ENCODE data around the gene CFHR5.
"Not testable (repeated sequence)": the region's sequence is repeated elsewhere in the genome, so short reads cannot be mapped to it uniquely, and the experiment has no call there.

Gene CFHR5

GRCh38 chr1:196976278-196976677, 1.1 kb upstream of the CFHR5 start:
- DNase-seq (ENCODE audit: insufficient read length, low spot score) (no peak), FAIRE-seq (no peak)
- TF ChIP-seq POLR2A (IDR thresholded peaks at IDR 0.05; ENCODE audit: low read depth, low read length) (no peak), PAX5 (IDR thresholded peaks at IDR 0.05; ENCODE audit: insufficient read depth, low read length, severe bottlenecking) (no peak), TAF1 (IDR thresholded peaks at IDR 0.05; ENCODE audit: low read depth, low read length) (no peak), POU2F2 (IDR thresholded peaks at IDR 0.05; ENCODE audit: low read depth, low read length) (no peak), POLR2AphosphoS5 (IDR thresholded peaks at IDR 0.05; ENCODE audit: low read depth, low read length) (no peak), SPI1 (IDR thresholded peaks at IDR 0.05; ENCODE audit: low read depth, low read length) (no peak)

DNA sequence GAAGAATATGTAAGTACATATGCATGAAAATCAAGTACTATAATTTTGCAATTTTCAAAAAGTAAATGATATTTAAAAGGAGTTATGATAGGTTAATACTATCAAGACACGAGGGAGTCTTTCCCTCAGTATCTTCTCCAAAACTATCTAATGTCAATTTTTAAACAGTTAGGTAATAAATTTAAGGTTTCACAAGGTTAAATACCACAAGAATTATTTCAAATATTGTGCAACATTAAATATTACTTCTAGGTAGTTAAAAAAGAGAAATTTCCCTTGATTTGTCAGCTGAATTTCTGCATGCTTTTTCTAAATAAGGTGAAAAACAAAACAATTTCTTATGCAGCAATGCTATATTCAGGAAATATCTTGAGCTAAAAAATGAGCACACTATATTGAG, 3.5 kb downstream of the CFHR5 start:
- FAIRE-seq (no peak), DNase-seq (ENCODE audit: insufficient read length, low spot score) (no peak)
- TF ChIP-seq POLR2AphosphoS5 (IDR thresholded peaks at IDR 0.05; ENCODE audit: low read depth, low read length) (no peak), POLR2A (IDR thresholded peaks at IDR 0.05; ENCODE audit: low read depth, low read length) (no peak), PAX5 (IDR thresholded peaks at IDR 0.05; ENCODE audit: insufficient read depth, low read length, severe bottlenecking) (no peak), POU2F2 (IDR thresholded peaks at IDR 0.05; ENCODE audit: low read depth, low read length) (no peak), SPI1 (IDR thresholded peaks at IDR 0.05; ENCODE audit: low read depth, low read length) (no peak)

DNA sequence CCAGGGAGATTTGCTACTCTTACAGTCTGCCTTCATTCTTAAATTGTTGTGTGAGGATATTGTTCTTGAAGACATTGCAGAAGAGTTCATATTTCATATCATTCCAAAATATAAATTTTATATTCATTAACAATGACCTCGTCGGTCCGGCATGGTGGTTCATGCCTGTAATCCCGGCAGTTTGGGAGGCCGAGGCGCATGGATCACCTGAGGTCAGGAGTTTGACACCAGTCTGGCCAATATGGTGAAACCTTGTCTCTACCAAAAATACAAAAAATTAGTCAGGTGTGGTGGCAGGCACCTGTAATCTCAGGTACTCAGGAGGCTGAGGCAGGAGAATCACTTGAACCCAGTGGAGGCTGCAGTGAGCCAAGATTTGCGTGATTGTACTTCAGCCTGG, 4.9 kb downstream of the CFHR5 start:
- not testable (repeated sequence) for FAIRE-seq; DNase-seq (ENCODE audit: insufficient read length, low spot score)

- FAIRE-seq; DNase-seq (ENCODE audit: insufficient read length, low spot score): not testable (repeated sequence)
Observed at GRCh38 chr1:196991919-196992651, 14.7 kb downstream of the CFHR5 start.

DNA sequence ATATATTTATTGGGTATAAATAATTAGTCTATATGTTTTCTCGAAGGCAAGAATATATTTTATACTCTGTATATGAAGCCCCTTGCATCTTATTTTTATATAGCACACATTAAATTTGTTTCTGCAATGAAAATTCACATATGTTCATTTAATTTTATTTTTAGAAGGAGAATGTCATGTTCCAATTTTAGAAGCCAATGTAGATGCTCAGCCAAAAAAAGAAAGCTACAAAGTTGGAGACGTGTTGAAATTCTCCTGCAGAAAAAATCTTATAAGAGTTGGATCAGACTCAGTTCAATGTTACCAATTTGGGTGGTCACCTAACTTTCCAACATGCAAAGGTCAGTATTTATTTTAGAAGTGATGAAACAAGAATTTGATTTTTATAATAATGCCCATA, 16.6 kb downstream of the CFHR5 start:
- FAIRE-seq (no peak), DNase-seq (ENCODE audit: insufficient read length, low spot score) (no peak)
- TF ChIP-seq POU2F2 (IDR thresholded peaks at IDR 0.05; ENCODE audit: low read depth, low read length) = no peak
- TF ChIP-seq PAX5 (IDR thresholded peaks at IDR 0.05; ENCODE audit: insufficient read depth, low read length, severe bottlenecking) = no peak
- TF ChIP-seq SPI1 (IDR thresholded peaks at IDR 0.05; ENCODE audit: low read depth, low read length) = no peak
- no peak for TF ChIP-seq TAF1 (IDR thresholded peaks at IDR 0.05; ENCODE audit: low read depth, low read length)
- no peak for TF ChIP-seq POLR2AphosphoS5 (IDR thresholded peaks at IDR 0.05; ENCODE audit: low read depth, low read length)
- no peak for TF ChIP-seq POLR2A (IDR thresholded peaks at IDR 0.05; ENCODE audit: low read depth, low read length)

- TF ChIP-seq POLR2A (IDR thresholded peaks at IDR 0.05; ENCODE audit: low read depth, low read length) (no peak), SPI1 (IDR thresholded peaks at IDR 0.05; ENCODE audit: low read depth, low read length) (no peak), PAX5 (IDR thresholded peaks at IDR 0.05; ENCODE audit: insufficient read depth, low read length, severe bottlenecking) (no peak)
- DNase-seq (ENCODE audit: insufficient read length, low spot score) (no peak), FAIRE-seq (no peak)
Observed at GRCh38 chr1:196997423-196997822, 20.1 kb downstream of the CFHR5 start.

GRCh38 chr1:197001828-197002227, 24.5 kb downstream of the CFHR5 start:
- TF ChIP-seq TAF1 (IDR thresholded peaks at IDR 0.05; ENCODE audit: low read depth, low read length) (no peak), POLR2AphosphoS5 (IDR thresholded peaks at IDR 0.05; ENCODE audit: low read depth, low read length) (no peak), POU2F2 (IDR thresholded peaks at IDR 0.05; ENCODE audit: low read depth, low read length) (no peak)
- FAIRE-seq (no peak), DNase-seq (ENCODE audit: insufficient read length, low spot score) (no peak)

GRCh38 chr1:197003132-197003531, 25.8 kb downstream of the CFHR5 start:
- TF ChIP-seq TAF1 (IDR thresholded peaks at IDR 0.05; ENCODE audit: low read depth, low read length) = no peak
- no peak for TF ChIP-seq PAX5 (IDR thresholded peaks at IDR 0.05; ENCODE audit: insufficient read depth, low read length, severe bottlenecking)
- TF ChIP-seq POU2F2 (IDR thresholded peaks at IDR 0.05; ENCODE audit: low read depth, low read length) = no peak
- no peak for TF ChIP-seq POLR2AphosphoS5 (IDR thresholded peaks at IDR 0.05; ENCODE audit: low read depth, low read length)
- TF ChIP-seq POLR2A (IDR thresholded peaks at IDR 0.05; ENCODE audit: low read depth, low read length) = no peak
- no peak for TF ChIP-seq SPI1 (IDR thresholded peaks at IDR 0.05; ENCODE audit: low read depth, low read length)
- FAIRE-seq (no peak), DNase-seq (ENCODE audit: insufficient read length, low spot score) (no peak)

GRCh38 chr1:197008861-197009260, 31.5 kb downstream of the CFHR5 start:
- no peak for TF ChIP-seq POLR2AphosphoS5 (IDR thresholded peaks at IDR 0.05; ENCODE audit: low read depth, low read length)
- no peak for TF ChIP-seq PAX5 (IDR thresholded peaks at IDR 0.05; ENCODE audit: insufficient read depth, low read length, severe bottlenecking)
- TF ChIP-seq POU2F2 (IDR thresholded peaks at IDR 0.05; ENCODE audit: low read depth, low read length) = no peak
- no peak for TF ChIP-seq TAF1 (IDR thresholded peaks at IDR 0.05; ENCODE audit: low read depth, low read length)
- no peak for TF ChIP-seq SPI1 (IDR thresholded peaks at IDR 0.05; ENCODE audit: low read depth, low read length)
- no peak for TF ChIP-seq POLR2A (IDR thresholded peaks at IDR 0.05; ENCODE audit: low read depth, low read length)
- FAIRE-seq (no peak), DNase-seq (ENCODE audit: insufficient read length, low spot score) (no peak)

GRCh38 chr1:197011614-197012013, 34.3 kb downstream of the CFHR5 start:
- FAIRE-seq = no peak
- no peak for DNase-seq (ENCODE audit: insufficient read length, low spot score)
- no peak for TF ChIP-seq POLR2AphosphoS5 (IDR thresholded peaks at IDR 0.05; ENCODE audit: low read depth, low read length)
- no peak for TF ChIP-seq SPI1 (IDR thresholded peaks at IDR 0.05; ENCODE audit: low read depth, low read length)
- TF ChIP-seq TAF1 (IDR thresholded peaks at IDR 0.05; ENCODE audit: low read depth, low read length) = no peak
- TF ChIP-seq POU2F2 (IDR thresholded peaks at IDR 0.05; ENCODE audit: low read depth, low read length) = no peak
- TF ChIP-seq POLR2A (IDR thresholded peaks at IDR 0.05; ENCODE audit: low read depth, low read length) = no peak
- no peak for TF ChIP-seq PAX5 (IDR thresholded peaks at IDR 0.05; ENCODE audit: insufficient read depth, low read length, severe bottlenecking)

DNA sequence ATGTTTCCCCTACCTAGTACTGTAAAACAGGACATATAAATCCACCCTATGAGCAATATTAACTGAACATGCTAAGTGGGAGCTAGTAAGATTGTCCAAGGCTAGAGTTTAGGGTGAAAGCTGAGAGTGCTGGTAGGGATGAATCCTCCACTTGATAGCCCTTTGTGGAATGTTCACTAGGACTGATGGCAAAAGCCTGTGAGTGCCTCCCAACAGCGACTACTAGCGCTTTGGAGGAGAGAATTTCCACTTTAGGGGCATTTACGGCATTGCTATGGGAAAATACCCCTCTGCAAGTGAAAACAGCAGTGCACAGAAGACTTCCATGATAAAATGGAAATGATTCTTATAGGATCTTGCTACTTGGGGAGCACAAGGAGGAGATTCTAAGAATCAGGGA, 35.9 kb downstream of the CFHR5 start:
- no peak for DNase-seq (ENCODE audit: insufficient read length, low spot score)
- no peak for TF ChIP-seq PAX5 (IDR thresholded peaks at IDR 0.05; ENCODE audit: insufficient read depth, low read length, severe bottlenecking)
- TF ChIP-seq POU2F2 (IDR thresholded peaks at IDR 0.05; ENCODE audit: low read depth, low read length) = no peak
- no peak for TF ChIP-seq POLR2A (IDR thresholded peaks at IDR 0.05; ENCODE audit: low read depth, low read length)
- TF ChIP-seq SPI1 (IDR thresholded peaks at IDR 0.05; ENCODE audit: low read depth, low read length) = no peak
- TF ChIP-seq TAF1 (IDR thresholded peaks at IDR 0.05; ENCODE audit: low read depth, low read length) = no peak
- TF ChIP-seq POLR2AphosphoS5 (IDR thresholded peaks at IDR 0.05; ENCODE audit: low read depth, low read length) = no peak
- no peak for FAIRE-seq
